Stimulated activated naive CD4-positive, alpha-beta T cell treated with Interleukin-2 at 50 U/mL for 16 hours (primary cell): ENCODE results near the gene PFDN2.

Experiments used
- DNase-seq: peaks from one replicate; lab custom pipeline; 2025; lab: John Stamatoyannopoulos, UW

The PFDN2 gene

DNA sequence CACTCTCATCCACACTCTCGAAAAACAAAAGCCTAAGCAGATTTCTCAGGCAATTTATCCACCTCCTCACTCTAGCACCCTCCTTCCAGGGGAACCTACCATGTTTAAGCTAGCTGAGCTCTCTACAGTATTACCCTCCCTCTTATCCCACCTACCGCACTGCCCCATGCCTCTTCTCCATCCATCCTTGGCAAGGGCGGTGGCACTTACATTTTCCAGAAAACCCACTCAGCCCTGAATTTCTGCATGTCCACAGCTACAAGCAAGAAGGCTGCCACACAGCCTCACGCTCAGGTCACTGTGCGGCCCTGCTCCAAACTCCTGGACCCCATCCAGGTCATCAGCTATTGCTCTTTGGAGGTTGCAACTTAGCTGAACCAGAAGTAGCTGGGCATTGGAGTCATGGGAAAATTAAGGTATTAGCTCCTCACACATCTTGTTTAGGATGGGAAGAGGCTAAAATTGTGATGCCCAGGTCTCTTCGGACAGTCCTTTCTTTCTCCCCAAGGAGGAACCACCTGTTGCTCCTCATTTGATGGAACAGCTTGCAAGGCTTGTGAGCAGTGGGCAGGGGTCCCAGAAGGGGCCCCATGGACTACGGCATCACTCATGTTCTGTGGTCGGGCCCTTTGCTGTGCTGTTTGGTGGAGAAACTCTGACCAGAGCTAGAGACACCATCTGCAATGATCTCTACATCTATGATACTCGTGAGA is 18.6 kb downstream of the PFDN2 start:
- DNase-seq = no peak

DNA sequence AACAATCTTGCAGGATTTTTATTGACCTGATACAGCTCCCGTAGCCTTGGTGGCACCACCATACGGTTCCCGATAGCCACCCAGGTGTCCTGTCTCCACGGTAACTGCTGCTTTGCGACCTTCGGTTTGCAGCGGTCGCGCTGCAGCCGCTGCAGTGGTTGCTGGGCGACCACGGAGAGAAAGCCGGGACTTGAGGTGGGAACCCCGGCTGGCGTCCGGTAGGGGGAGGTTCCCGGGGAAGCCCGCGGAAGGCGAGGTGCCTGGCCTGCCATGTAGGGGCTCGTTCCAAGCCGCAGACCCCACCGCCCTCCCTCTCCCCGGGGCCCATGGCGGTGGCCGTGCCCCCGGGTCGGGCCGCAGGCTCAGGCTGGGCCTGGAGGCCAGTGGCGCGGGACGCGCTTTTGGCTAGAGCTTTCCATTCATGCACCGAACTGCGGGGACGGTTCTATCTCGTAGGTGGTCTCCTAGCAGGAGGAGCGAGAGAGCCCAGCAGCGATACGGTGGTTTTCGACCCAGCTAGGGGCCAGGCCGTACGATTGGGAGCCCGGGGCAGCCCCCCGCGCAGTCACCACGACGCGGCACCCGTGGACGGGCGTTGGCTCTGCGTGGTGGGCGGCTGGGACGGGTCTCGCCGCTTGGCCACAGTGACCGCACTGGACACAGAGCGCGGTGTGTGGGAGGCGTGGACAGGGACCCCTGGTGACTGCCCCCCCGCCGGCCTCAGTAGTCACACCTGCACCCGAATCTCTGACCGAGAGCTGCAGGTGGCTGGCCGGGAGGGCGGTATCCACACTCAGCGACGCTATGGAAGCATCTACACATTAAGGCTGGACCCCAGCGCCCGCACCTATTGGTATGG is 19.4 kb downstream of the PFDN2 start, which contains the start of gene KLHDC9:
Gene KLHDC9 (plus strand): TSS at position 152 of the 859 bp plus-strand sequence. CDS start 175 bp downstream, at position 327.
- DNase-seq = peak; percentile 59

DNA sequence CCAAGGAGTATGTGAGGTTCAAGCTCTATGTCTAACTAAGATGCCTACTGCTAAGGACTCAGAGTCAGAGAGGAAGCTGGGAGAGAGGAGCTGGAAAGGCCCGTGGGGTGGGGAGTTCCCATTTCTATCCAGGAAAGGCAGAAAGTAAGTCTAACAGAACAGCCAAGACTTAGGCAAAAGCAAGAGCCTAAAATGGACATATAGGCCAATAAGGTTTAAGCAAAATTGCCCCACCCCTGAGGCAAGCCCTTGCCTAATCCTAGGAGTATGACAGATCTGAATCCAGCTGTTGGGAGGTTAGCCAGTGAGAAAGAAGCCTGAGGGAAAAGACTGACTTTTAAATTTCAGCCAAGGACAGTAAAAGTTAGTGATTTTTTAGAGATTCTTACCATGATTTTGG is 21.3 kb downstream of the PFDN2 start:
- no peak for DNase-seq

DNA sequence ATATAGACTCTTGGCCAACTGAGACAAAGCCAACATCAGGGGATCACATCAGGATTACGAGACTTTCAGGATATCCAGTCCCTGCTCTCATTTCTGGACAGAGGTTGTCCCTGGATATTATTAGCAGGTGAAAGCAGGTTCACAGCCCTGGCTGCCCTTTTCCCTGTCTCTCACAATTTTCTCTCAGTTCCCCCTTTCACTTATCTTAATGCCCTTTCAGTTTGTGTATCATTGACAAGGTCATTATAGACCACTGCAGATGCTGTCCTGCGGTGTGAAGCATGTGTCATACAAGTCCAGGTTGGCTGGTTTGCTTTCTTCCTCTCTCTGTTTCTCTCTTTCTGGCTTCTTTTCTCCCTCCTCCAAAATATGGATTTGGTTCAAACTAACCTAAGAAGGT is 21.8 kb downstream of the PFDN2 start:
- no peak for DNase-seq

DNA sequence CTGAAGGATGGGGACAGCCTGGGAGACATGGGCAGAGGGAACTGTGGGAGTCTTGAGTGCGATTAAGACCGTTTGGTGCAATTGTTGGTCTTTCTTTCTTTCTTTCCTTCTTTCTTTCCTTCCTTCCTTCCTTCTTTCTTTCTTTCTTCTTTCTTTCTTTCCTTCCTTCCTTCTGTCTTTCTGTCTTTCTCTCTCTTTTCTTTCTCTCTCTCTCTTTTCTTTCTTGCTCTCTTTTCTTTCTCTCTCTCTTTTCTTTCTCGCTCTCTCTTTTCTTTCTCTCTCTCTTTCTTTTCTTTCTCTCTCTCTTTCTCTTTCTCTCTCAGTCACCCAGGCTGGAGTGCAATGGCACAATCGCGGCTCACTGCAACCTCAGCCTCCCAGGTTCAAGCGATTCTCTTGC is 22.6 kb downstream of the PFDN2 start:
- DNase-seq = no peak

DNA sequence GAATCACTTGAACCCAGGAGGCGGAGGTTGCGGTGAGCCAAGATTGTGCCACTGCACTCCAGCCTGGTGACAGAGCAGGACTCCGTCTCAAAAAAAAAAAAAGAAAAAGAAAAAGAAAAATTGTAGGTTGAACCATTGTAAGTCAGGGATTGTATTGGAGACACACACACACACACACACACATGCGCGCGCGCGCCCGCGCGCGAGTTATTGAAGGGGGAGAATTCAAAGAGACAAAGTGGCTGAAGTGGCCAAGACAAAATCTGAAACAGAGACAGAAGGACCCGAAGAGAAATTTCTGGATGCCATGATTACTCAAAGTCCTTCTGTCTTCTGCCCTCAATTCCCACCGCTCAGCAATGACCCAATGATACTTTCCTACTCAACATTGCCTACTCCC is 23.4 kb downstream of the PFDN2 start:
- DNase-seq = no peak

DNA sequence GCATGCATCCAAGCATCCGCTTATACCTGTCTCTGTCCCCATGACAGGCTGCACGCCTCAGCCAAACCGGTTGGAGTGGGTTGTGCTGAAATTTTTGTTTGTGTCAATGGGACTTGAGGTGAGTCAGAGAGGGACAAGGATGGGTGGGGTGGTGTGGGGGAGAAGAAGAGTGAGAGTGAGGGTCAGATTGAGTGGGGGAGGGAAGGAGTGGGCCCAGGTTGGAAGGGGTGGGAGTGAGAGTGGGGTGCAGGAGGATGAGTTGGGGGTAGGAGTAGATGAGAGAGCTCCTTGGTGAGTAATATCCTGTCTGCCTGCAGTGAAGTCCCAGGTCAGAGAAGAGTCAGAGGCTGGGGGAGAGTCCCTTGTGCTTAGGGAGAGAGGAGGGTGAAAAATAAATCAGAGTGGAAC is 25.2 kb downstream of the PFDN2 start:
- DNase-seq = peak; percentile 54

DNA sequence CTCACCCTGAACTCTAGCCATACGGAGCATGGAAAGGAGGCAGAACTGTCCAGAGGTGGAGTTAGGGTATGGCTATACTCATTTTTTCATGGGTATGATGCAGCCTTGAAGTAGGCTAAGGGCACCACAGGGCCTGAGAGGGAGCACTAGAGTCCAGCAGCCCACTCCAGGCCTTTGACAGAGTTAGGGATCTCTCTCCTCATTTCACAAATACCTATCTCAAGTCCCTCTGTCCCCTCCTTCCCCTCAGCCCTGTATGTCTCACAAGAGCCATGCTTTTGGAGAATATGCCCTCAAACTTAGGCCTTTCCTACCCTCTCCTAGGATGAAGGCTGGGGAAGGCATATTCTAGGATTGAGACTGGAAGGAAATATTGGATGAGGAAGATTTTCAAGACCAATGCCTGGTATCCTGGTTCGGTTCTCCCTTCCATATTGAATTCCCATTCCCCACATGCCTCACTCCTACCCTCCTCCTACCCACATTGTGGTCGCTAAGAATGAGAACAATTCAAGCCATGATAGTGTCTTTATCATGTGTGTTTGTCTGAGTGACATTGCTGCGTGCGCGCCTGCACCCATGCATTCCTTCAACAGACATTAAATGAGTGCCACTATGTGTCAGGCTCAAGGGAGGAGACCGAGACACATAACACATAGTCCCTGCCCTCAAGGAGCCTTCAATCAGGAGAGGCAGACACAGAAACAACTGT is 25.9 kb downstream of the PFDN2 start:
- DNase-seq = no peak

DNA sequence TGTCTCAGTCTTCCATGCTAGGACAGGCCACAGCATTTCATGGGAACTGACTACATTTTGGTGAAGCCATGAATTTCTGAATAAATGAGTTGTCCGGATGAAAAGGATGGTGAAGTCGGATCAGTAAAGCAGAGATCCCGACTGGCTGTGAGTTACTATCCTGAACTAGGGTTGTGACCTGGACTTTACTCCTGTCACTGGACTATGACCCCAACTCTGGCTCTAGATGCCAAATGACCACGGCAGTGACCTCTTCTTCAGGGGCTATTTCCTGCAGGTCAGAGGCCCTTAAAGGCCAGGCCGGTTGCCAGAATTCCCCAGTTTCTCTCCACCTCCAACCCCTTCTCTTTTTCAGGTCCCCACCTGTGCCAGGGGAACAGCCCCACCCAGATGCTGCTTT is 26.7 kb downstream of the PFDN2 start:
- no peak for DNase-seq

DNA sequence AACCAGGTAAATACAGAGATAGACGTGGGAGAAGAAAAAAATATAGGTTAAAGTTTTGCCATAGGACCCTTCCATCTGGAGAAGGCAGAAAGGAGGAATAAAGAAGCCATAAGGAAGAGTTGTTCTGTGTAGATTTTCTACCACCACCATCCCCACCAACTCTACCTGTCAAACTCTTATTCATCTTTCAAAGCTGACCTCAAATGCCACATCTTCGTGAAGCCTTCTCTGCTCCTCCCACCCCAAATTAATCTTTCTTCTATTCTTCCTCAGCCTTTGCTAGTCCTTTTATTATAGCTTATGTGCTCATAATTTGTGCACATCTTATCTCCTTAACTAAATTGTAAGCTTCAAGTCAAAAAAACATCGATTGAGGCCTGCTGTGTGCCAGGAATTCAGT is 27.2 kb downstream of the PFDN2 start:
- DNase-seq = no peak

DNA sequence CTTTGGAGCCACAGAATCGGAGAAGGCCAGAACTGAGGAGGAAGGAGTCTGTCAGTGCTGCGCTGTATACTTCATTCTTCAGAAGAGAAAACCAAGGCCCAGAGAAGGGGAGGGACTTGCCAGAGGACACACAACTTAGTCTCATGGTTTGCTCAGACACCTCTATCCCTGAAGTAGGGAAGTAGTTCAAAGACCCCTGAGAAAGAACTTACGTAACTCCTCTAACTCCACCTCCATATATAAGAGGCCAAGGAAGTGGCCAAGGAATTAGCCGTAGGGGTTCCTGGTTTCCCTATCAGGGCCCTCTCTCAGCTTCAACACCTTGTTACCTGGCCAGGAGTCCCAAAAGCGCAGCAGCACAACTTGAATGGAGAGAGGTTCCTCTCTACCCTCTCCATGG is 27.9 kb downstream of the PFDN2 start:
- DNase-seq = no peak

DNA sequence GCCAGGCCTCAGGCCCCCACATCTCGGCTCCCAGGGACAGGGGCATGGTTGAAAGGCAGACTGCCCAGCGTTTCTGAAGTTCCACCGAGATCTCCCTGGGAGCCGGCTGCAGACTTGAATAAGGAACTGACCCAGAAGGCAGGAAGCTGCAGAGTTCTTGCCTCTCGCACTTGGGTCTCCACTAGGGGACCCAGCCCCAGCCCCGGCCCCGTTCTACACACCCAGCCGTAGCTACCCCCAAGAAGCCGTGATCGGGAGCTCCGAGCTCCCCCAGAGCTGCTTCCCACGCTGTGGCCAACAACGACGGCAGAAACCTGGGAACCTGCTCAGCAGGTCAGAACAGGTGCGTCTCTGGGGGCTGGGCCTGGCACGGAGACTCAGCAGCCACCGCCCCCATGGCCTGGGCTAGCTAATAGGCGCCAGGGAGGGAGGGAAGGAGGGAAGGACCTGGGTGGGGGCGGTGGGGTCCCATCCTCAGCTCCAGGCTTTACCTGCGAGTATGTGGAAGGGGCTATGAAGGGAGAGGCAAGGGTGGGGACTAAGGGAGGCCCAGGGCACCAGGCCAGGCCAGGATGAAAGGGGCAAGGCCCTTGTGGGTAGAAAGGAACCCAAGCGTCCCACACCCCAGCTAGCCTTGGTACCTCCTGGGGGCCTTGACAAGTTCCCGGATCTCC is 28.4 kb downstream of the PFDN2 start, which contains the start of gene NECTIN4:
Gene NECTIN4 (minus strand): TSS at position 308 of the 674 bp plus-strand sequence. CDS start 262 bp downstream, at position 46.
- DNase-seq = no peak

DNA sequence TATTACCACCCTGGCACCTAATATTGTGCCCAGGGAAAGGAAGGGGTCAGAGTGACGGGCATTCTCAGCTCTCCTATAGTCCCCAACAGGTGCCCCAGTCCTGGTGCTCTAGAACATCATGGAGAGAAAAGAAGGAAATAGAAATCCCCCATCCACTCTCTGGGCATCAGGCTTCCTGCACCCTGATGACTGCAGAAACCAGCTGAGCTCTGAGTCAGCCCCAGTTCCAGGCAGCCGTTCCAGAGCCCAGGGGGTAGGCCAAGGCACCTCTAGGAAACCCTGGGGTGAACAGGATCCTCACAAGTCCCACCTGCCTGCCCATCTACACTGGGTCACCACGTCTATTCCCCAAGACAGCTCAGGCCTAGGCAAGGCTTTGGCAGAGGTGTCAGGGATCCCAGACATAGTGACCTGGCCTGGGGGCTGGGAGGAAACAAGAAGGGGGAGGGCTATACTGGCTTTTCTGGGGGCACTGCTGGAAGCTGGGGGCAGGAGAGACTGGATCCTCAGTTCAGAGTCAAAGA is 29.2 kb downstream of the PFDN2 start:
- no peak for DNase-seq

DNA sequence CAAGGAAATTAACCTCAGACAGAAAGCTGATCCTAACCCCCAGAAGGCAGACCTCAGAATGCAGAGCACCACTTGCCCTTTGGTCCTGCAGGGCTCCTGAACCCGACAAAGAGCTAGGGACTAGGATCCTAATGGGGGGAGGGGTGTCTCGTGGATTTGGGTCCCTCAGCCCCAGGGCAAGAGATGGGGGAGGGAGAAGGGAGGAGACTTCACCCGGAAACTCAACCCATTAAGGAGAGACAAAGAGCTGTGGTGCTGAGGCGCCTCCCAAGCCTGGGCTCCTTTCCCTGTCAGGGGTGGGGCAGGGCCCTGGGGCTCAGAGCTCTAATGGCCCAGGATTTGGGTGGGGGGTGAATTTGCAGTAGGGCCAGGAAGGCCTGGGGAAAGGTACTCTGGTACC is 31.4 kb downstream of the PFDN2 start:
- no peak for DNase-seq

DNA sequence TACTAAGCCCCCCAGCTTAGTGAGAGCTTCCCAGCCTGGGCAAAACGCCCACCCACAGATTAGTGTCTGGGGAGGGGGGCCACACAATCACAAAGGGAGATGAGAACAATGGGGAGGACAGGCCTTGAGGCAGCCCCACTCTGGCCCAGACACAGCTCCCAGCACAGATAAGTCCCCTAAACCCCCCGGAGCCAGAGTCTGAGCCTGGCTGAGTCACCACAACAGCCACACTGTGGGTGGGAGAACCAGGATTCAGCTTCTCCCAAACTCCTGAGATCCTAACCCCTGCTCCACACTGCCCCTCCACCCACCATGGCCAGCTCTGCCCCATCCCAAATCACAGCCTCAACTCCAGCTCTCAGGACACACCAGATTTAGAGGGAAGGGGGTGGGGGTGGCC is 32.7 kb downstream of the PFDN2 start:
- DNase-seq = no peak

DNA sequence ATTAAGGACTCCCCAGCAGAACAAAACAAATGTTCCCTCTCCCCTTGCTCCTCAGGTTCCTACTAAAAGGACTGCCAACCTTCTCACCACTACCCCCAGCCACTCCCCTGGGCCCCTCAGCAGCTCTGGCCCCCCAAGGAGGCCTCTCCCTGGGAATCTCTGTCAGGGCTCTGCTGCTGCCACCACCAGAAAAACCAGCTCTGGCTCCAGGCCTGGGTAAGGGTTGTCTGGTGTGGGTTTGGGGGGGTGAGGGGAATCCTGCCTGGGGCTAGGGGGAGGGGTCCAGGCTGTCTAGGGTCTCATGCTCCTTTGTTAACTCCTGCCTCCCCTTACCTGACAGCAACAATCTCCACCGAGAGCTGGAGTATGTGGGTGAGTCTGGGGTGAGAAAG is 33.2 kb downstream of the PFDN2 start:
- DNase-seq = no peak

DNA sequence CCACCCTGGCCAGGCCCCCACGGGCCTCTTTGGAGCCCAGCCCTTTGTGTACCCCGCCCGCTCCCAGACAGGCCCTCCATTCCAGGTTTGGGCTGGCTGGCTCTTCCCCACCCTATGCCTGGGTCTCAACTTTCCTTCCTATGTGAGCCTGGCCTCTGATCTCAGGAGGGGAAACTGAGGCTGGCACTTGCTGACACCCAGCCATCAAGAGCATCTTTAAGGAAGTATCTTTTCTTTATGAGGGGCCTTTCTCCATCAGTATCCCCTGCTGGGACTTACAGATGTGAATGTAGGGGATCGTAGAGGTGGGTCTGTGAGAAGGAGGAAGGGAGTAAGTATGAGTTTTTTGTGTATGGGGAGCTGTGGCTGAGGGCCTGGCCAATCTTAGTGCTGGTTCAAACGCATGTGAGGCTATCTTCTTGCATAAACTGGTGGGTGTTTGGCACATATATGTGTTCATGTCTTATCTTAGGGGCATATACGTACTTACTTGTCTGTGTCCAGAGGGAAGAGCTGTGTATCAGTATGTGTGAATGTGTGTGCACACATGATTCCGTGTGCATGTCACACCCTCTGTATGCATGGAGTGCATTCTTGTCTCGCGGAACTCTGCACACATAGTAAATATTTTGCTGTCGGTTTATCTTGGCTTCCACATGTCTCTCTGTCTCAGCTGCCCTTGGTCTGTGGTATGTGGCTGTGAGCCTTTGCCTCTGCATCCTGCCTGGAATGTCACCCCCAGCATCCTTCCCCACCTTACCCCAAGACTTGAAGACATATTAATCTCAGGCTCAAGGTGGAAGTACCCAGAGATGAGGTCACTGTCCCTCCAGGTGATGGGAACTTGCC is 33.9 kb downstream of the PFDN2 start:
- no peak for DNase-seq

DNA sequence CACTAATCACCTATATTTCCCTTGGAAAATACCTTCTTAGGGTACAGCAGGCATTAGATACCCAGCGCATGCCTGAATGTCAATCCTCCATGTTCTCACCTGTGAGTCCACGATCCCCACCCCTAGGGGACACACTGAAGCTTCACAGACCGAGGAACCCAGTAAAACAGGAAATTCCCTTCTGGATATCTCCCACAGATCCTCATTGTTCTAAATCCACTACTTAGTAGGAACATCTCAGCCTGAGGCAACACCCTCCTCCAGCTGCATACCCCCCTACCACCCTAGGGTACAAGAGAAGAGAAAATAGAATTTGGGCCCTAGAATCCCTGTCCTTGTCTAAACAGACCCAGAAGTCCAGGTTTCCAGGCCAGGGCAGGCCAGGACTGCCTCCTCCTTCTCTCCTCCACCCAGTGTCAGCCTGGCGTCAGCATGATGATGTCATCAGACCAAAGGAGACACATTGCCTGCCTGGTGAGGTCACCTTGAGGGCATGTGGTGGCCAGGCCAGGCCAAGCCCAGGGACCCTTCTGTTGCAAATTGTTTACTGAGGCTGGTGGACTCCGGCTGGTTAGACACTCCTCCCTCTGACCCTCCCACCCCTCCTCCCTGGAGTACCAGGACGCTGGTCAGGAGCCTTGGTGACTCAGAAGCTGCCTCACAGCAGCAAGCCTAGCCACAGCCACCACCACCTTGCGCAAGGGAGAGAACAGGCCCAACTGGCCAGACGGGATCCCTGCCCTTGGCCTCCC is 34.7 kb downstream of the PFDN2 start:
- no peak for DNase-seq

DNA sequence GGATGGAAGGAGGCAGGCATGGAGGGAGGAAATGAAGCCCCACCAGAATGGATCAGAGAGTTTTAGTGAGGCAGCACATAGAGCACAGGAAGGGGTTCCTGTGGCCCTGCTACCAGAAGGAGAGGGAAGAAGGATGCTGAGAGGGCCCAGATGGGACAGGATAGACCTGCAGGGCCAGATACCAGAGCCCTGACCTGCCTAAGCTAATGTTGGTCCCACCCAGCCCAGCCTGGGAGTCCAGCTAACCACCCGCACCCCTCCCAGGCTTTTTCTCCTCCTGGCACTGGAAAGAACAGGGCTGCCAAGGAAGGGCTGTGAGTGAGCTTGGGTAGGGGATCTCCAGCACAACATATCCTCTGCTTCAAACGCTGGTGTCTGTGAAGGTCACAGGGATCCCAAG is 35.4 kb downstream of the PFDN2 start:
- no peak for DNase-seq

DNA sequence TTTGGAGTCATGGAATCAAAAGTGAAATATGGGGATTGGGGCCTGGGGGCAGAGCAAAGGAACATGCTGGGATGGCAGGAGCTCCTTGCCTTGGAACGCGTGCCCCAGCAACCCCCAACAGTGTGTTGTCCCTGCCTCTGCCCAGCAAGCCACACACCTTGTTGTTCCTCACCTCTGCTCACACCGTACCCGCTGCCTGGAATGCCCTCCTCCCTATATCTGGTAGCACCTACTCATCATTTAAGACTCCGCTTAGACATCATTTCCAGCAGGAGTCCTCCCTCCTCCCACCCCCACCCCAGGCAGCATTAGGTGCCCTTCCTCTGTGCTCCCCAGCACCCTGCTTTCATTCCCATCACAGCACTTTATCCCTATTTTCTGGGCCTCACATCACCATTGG is 36.3 kb downstream of the PFDN2 start:
- no peak for DNase-seq
